WI38 (cell line): ENCODE data around the gene MFSD6.

Source experiments
- H3K4me3 ChIP-seq: 2 replicates; pipeline ENCODE4 v1.5.1; 2011; ENCODE audit warnings: low read depth, mild to moderate bottlenecking, control low read depth, low read length
- CTCF ChIP-seq: IDR thresholded peaks from 2 replicates; pipeline ENCODE4 v1.5.1; 2012; ENCODE audit warnings: low read depth, mild to moderate bottlenecking, control low read depth, low read length

The MFSD6 gene

DNA sequence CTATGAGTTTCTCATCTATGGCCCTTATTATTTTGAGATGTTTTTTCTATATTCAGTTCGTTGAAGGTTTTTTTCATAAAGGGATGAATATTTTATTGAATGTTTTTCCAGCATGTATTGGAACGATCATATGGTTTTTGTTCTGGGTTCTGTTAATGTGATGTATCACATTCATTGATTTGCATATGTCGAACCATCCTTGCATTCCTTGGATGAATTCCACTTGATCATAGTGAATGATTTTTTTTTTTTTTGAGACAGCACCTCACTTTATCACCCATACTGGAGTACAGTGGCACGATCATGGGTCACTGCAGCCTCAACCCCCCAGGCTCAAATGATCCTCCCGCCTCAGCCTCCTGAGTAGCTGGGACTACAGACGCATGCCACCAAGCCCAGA lies 131.9 kb downstream of the MFSD6 start:
- no peak overlapping the region for H3K4me3 ChIP-seq
- no peak for TF ChIP-seq CTCF

DNA sequence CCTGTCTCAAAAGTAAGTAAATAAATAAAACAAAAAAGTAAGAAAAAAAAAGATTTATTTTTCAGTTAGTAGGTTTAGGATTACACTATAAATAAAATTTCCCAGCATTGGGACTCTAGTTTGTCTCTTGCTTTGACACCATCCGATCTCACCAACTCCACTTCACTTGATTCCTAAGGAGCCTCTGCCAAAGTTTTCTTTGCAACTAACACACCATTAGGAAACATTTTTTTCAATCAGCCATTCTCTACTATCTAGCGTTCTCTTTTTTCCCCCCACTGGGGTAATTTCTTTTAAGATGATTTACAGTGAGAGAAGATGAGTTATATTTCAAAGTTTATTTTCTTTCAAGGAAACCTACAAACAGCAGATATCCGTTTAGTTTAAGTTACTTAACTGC lies 136.9 kb downstream of the MFSD6 start:
- no peak for TF ChIP-seq CTCF
- peak overlapping the region; percentile 30 for H3K4me3 ChIP-seq

GRCh38 chr2:190545555-190546385 lies 137.6 kb downstream of the MFSD6 start:
- no peak for TF ChIP-seq CTCF
- H3K4me3 ChIP-seq, result peak overlapping the region; percentile 30

DNA sequence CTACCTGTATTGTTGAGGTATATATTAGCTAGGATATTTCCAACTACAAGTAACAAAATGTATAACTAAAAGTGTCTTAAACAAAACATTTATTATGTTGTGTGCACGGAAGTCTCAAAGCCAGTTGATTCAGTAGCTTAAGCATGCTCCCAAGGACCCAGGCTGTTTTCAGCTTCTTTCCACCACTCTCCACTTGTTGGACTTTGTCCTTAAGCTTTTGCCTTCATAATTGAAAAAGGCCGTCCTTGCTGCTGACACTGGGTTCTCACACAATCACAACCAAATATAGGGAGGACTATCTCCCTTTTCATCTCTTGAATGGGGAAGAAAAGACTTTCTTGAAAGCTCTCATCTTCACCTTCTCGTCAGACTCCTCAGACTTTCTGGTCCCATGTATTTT lies 138.6 kb downstream of the MFSD6 start:
- no peak overlapping the region for H3K4me3 ChIP-seq
- no peak for TF ChIP-seq CTCF

DNA sequence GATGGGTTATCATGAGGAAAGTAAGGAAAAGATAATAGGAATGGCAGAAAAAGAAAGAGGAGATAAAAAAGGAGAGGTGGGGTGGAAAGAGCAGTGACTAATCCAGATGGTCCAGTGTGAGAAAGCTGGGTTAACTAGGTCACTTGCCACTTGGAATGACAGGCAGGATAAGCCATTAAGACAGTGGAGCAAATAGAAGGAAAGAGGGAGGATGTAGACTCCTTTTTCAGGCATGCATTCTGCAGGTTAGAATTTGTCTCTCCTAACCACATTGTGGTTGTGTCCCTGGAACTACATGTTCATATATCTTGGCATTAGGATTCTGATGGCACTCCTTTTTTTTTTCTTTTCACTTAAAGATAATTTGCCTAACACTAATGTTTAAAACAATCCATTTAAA lies 139.7 kb downstream of the MFSD6 start:
- H3K4me3 ChIP-seq, result no peak overlapping the region
- TF ChIP-seq CTCF, result no peak

DNA sequence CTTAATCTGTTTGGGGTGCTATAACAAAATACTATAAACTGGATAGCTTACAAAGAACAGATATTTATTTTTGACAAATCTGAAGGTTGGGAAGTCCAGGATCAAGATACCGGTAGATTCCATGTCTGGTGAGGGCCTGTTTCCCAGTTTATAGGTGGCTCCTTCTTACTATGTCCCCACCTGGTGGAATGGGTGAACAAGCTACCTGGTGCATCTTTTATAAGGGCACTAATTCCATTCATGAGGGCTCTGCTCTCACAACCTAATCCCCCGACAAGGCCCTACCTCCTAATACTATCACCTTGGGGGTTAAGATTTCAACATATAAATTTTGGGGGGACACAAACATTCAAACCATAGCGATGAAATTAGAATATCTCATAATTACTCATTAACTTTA lies 142.0 kb downstream of the MFSD6 start:
- no peak for TF ChIP-seq CTCF

More for the DNA sequence above, 142.0 kb downstream of the MFSD6 start:
- no peak overlapping the region for H3K4me3 ChIP-seq
